Glutamatergic neuron (in vitro differentiated cells): ENCODE measurements around the gene DEPDC4. TPM values are rescaled to one million over a fixed set of nuclear protein-coding genes. Genes with fewer than 3 reads are reported as not detected.
"Not testable (repeated sequence)": the region's sequence is repeated elsewhere in the genome, so short reads cannot be mapped to it uniquely, and the experiment has no call there.

Experiments
- DNase-seq: peaks from one replicate; pipeline ENCODE4 v3.0.0; 2022
- H3K27ac Mint-ChIP-seq: one replicate; pipeline ENCODE4 v1.8.0; 2020; ENCODE audit warnings: mild to moderate bottlenecking, mixed read lengths, inconsistent platforms; ENCODE audit not compliant: unreplicated experiment
- H3K27me3 Mint-ChIP-seq: one replicate; pipeline ENCODE4 v1.8.0; 2020; ENCODE audit warnings: mild to moderate bottlenecking, moderate library complexity, mixed read lengths, inconsistent platforms; ENCODE audit not compliant: unreplicated experiment
- H3K36me3 Mint-ChIP-seq: one replicate; pipeline ENCODE4 v1.8.0; 2020; ENCODE audit warnings: mild to moderate bottlenecking, mixed read lengths, inconsistent platforms; ENCODE audit not compliant: unreplicated experiment
- H3K4me1 Mint-ChIP-seq: one replicate; pipeline ENCODE4 v1.8.0; 2020; ENCODE audit warnings: mild to moderate bottlenecking, low read depth, mixed read lengths, inconsistent platforms; ENCODE audit not compliant: unreplicated experiment
- H3K4me3 Mint-ChIP-seq: one replicate; pipeline ENCODE4 v1.8.0; 2020; ENCODE audit warnings: mild to moderate bottlenecking, mixed read lengths, inconsistent platforms; ENCODE audit not compliant: unreplicated experiment
- H3K9me3 Mint-ChIP-seq: one replicate; pipeline ENCODE4 v1.8.0; 2020; ENCODE audit warnings: mild to moderate bottlenecking, moderate library complexity, mixed read lengths, inconsistent platforms; ENCODE audit not compliant: unreplicated experiment
- CTCF ChIP-seq: fragments of 200-600 bp; sonication (generic); IDR thresholded peaks from one replicate; pipeline ENCODE4 v1.5.0; 2021; ENCODE audit not compliant: partially characterized antibody, unreplicated experiment
- total RNA-seq: library from RNA; stranded (reverse); fragmentation: NEBNext Ultra II Directional; extraction: Animal tissue kit (Norgen Biotek cat#: 25700); gene quantifications from one replicate; pipeline ENCODE4 v1.2.1, GENCODE V29; 2021; ENCODE audit not compliant: unreplicated experiment

Gene DEPDC4
- total RNA-seq, 1 donor from 2014 or later: 2.0 TPM

- H3K9me3 Mint-ChIP-seq: peaks cover 4% of the 10 kb centered on the region
- peak overlapping the region; percentile 88 for H3K4me3 Mint-ChIP-seq
- TF ChIP-seq CTCF: no peak
- peaks cover 14% of the 10 kb centered on the region for H3K4me1 Mint-ChIP-seq
- peaks cover 4% of the 10 kb centered on the region for H3K27me3 Mint-ChIP-seq
- no peaks in the 10 kb centered on the region for H3K36me3 Mint-ChIP-seq
- peak overlapping the region; percentile 76 for H3K27ac Mint-ChIP-seq
- DNase-seq: peak; percentile 58
Measured at GRCh38 chr12:100267603-100268281, 863 bp upstream of the DEPDC4 start.

- no peaks in the 10 kb centered on the region for H3K36me3 Mint-ChIP-seq
- peaks cover 4% of the 10 kb centered on the region for H3K9me3 Mint-ChIP-seq
- peaks cover 8% of the 10 kb centered on the region for H3K4me1 Mint-ChIP-seq
- DNase-seq: peak; percentile 97
- H3K27me3 Mint-ChIP-seq: peaks cover 4% of the 10 kb centered on the region
- TF ChIP-seq CTCF: no peak
- peak overlapping the region; percentile 98 for H3K4me3 Mint-ChIP-seq
- peak overlapping the region; percentile 97 for H3K27ac Mint-ChIP-seq
Measured at GRCh38 chr12:100266585-100266834, 369 bp downstream of the DEPDC4 start.

GRCh38 chr12:100265732-100266584 is 921 bp downstream of the DEPDC4 start:
- Mint-ChIP-seq H3K4me3 (peak overlapping the region; percentile 98), H3K4me1 (peaks cover 7% of the 10 kb centered on the region), H3K27ac (peak overlapping the region; percentile 97), H3K27me3 (peaks cover 4% of the 10 kb centered on the region), H3K36me3 (no peaks in the 10 kb centered on the region), H3K9me3 (peaks cover 4% of the 10 kb centered on the region)
- TF ChIP-seq CTCF: no peak
- DNase-seq: no peak

GRCh38 chr12:100265107-100265506 is 1.8 kb downstream of the DEPDC4 start:
- not testable (repeated sequence) for H3K4me3 Mint-ChIP-seq, H3K36me3 Mint-ChIP-seq

GRCh38 chr12:100263131-100263530 is 3.7 kb downstream of the DEPDC4 start:
- TF ChIP-seq CTCF: no peak
- peaks cover 4% of the 10 kb centered on the region for H3K27me3 Mint-ChIP-seq

More at GRCh38 chr12:100265107-100265506, 1.8 kb downstream of the DEPDC4 start:
- H3K27ac Mint-ChIP-seq, DNase-seq, H3K9me3 Mint-ChIP-seq, H3K4me1 Mint-ChIP-seq, H3K27me3 Mint-ChIP-seq: not testable (repeated sequence)

More at GRCh38 chr12:100263131-100263530, 3.7 kb downstream of the DEPDC4 start:
- peaks cover 1% of the 10 kb centered on the region for H3K4me1 Mint-ChIP-seq
- H3K9me3 Mint-ChIP-seq: peaks cover 4% of the 10 kb centered on the region
- no peak overlapping the region for H3K27ac Mint-ChIP-seq
- no peak for DNase-seq
- H3K4me3 Mint-ChIP-seq: no peak overlapping the region
- H3K36me3 Mint-ChIP-seq: no peaks in the 10 kb centered on the region
